NOMO-1 treated with dmso at 0.1 percent for 144 hours (cell line): ENCODE data around the gene COPS6.
"Not testable (repeated sequence)": the region's sequence is repeated elsewhere in the genome, so short reads cannot be mapped to it uniquely, and the experiment has no call there.

Source experiments
- DNase-seq: peaks from one replicate; lab custom pipeline; 2025; ENCODE audit not compliant: unreplicated experiment; lab: John Stamatoyannopoulos, UW

COPS6 gene

GRCh38 chr7:100126239-100126930 lies 37.6 kb downstream of the COPS6 start:
- no peak for DNase-seq

GRCh38 chr7:100126931-100127865 lies 38.4 kb downstream of the COPS6 start, which contains the start of gene MBLAC1:
Gene MBLAC1, plus strand, starts transcription at chr7:100126967. Its CDS starts 429 bp downstream, at chr7:100127396.
- peak; percentile 92 for DNase-seq

GRCh38 chr7:100127866-100128636 lies 39.3 kb downstream of the COPS6 start:
- peak; percentile 21 for DNase-seq

GRCh38 chr7:100128637-100128963 lies 39.8 kb downstream of the COPS6 start:
- no peak for DNase-seq

- DNase-seq: not testable (repeated sequence)
These were observed 41.4 kb downstream of the COPS6 start for GRCh38 chr7:100130220-100130607.

GRCh38 chr7:100130608-100131453 lies 42.1 kb downstream of the COPS6 start:
- peak; percentile 73 for DNase-seq

- no peak for DNase-seq
These were observed 43.4 kb downstream of the COPS6 start for GRCh38 chr7:100132126-100132525.

GRCh38 chr7:100132697-100133151 lies 44.0 kb downstream of the COPS6 start:
- peak; percentile 74 for DNase-seq

- no peak for DNase-seq
These were observed 49.3 kb downstream of the COPS6 start for GRCh38 chr7:100137851-100138760.

- DNase-seq: peak; percentile 75
These were observed 52.8 kb downstream of the COPS6 start for GRCh38 chr7:100141555-100141949.
